G401 (cell line): Measurements from ENCODE around the gene ZNF366. TPM values are rescaled to one million over a fixed set of nuclear protein-coding genes. Genes with fewer than 3 reads are reported as not detected.

ENCODE experiments used
- total RNA-seq: library from RNA; depleted of rRNA; stranded (reverse); fragments of >200 nt; shearing (Covaris generic); gene quantifications from 2 replicates; pipeline ENCODE4 v1.2.3, GENCODE V29; 2014; rRNA removed

The ZNF366 gene
- total RNA-seq, 1 experiment from 2014 or later, result not detected

Other genes with a start within 250 kb of the ZNF366 start
- 155 and 193 TPM in 2 replicates for gene MRPS27, start 187.2 kb downstream of the ZNF366 start, total RNA-seq
- gene PTCD2, start 187.0 kb downstream of the ZNF366 start, total RNA-seq, result 13.2 and 19.9 TPM in 2 replicates